DOHH2 (cell line): ENCODE results near the gene PAM.

Experiments used
- H3F3A ChIP-seq: fragments of 200-600 bp; sonication (generic), shearing (Covaris generic); 2 replicates; pipeline ENCODE4 v1.6.0; 2016; ENCODE audit warnings: antibody characterized with exemption, mild to moderate bottlenecking; ENCODE audit not compliant: control insufficient read depth, insufficient read depth
- H3K27ac ChIP-seq: fragments of 200-600 bp; sonication (generic); 2 replicates; pipeline ENCODE4 v1.5.1; 2014; ENCODE audit warnings: low read depth, mild to moderate bottlenecking, low read length, moderate library complexity
- H3K27me3 ChIP-seq: fragments of 200-600 bp; sonication (generic); 2 replicates; pipeline ENCODE4 v1.6.1; 2014; ENCODE audit warnings: mild to moderate bottlenecking, low read length, mixed read lengths; ENCODE audit not compliant: control insufficient read depth
- H3K36me3 ChIP-seq: fragments of 200-600 bp; sonication (generic); 2 replicates; pipeline ENCODE4 v1.6.1; 2014; ENCODE audit warnings: mild to moderate bottlenecking, low read length, moderate library complexity, mixed read lengths; ENCODE audit not compliant: control insufficient read depth
- H3K4me1 ChIP-seq: fragments of 200-600 bp; sonication (generic); 2 replicates; pipeline ENCODE4 v1.6.1; 2014; ENCODE audit warnings: mild to moderate bottlenecking, low read length, mixed read lengths; ENCODE audit not compliant: control insufficient read depth
- H3K4me2 ChIP-seq: fragments of 200-600 bp; sonication (generic); 2 replicates; pipeline ENCODE4 v1.6.0; 2014; ENCODE audit warnings: mild to moderate bottlenecking, low read length, moderate library complexity
- H3K4me3 ChIP-seq: fragments of 200-600 bp; sonication (generic); 2 replicates; pipeline ENCODE4 v1.5.1; 2014; ENCODE audit warnings: mild to moderate bottlenecking, low read length, mixed read lengths
- H3K79me2 ChIP-seq: fragments of 200-600 bp; sonication (generic); 2 replicates; pipeline ENCODE4 v1.6.1; 2014; ENCODE audit warnings: mild to moderate bottlenecking, low read length, mixed read lengths; ENCODE audit not compliant: control insufficient read depth
- H3K9me2 ChIP-seq: fragments of 200-600 bp; sonication (generic); replicated peaks from 2 replicates; pipeline ENCODE4 v1.6.1; 2014; ENCODE audit warnings: mild to moderate bottlenecking, low read length, mixed read lengths; ENCODE audit not compliant: control insufficient read depth
- H3K9me3 ChIP-seq: fragments of 200-600 bp; sonication (generic); 2 replicates; pipeline ENCODE4 v1.6.1; 2014; ENCODE audit warnings: antibody characterized with exemption, low read length, mixed read lengths; ENCODE audit not compliant: control insufficient read depth, insufficient read depth
- H4K20me1 ChIP-seq: fragments of 200-600 bp; sonication (generic); 2 replicates; pipeline ENCODE4 v1.6.0; 2014; ENCODE audit warnings: low read depth, mild to moderate bottlenecking, antibody characterized with exemption, low read length, moderate library complexity; ENCODE audit not compliant: control insufficient read depth, insufficient read depth
- EZH2phosphoT487 ChIP-seq: fragments of 200-600 bp; sonication (generic); IDR thresholded peaks from 2 replicates; pipeline ENCODE4 v1.6.1; 2017; ENCODE audit warnings: borderline replicate concordance, mild to moderate bottlenecking, antibody characterized with exemption, low read length, moderate library complexity, mixed read lengths
- TF ChIP-seq, protein P1 (sequence below): fragments of 200-600 bp; sonication (generic); IDR thresholded peaks from one replicate; pipeline ENCODE4 v1.5.1; 2014; ENCODE audit warnings: antibody characterized with exemption, mild to moderate bottlenecking, low read depth, low read length; ENCODE audit not compliant: poor library complexity, severe bottlenecking

The PAM gene

GRCh38 chr5:102981957-102982635 lies 227.0 kb downstream of the PAM start:
- Histone ChIP-seq H3K4me2 (no peak overlapping the region), H3K4me3 (no peak overlapping the region), H3K27me3 (no peaks in the 10 kb centered on the region), H3K27ac (no peak overlapping the region), H3F3A (no peaks in the 10 kb centered on the region), H3K4me1 (no peaks in the 10 kb centered on the region), H3K36me3 (no peaks in the 10 kb centered on the region), H4K20me1 (no peaks in the 10 kb centered on the region), H3K9me3 (no peaks in the 10 kb centered on the region), H3K79me2 (no peaks in the 10 kb centered on the region), H3K9me2 (no peaks in the 10 kb centered on the region)
- TF ChIP-seq EZH2phosphoT487, result no peak
- TF ChIP-seq, protein P1, sequence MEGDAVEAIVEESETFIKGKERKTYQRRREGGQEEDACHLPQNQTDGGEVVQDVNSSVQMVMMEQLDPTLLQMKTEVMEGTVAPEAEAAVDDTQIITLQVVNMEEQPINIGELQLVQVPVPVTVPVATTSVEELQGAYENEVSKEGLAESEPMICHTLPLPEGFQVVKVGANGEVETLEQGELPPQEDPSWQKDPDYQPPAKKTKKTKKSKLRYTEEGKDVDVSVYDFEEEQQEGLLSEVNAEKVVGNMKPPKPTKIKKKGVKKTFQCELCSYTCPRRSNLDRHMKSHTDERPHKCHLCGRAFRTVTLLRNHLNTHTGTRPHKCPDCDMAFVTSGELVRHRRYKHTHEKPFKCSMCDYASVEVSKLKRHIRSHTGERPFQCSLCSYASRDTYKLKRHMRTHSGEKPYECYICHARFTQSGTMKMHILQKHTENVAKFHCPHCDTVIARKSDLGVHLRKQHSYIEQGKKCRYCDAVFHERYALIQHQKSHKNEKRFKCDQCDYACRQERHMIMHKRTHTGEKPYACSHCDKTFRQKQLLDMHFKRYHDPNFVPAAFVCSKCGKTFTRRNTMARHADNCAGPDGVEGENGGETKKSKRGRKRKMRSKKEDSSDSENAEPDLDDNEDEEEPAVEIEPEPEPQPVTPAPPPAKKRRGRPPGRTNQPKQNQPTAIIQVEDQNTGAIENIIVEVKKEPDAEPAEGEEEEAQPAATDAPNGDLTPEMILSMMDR, result no peak

GRCh38 chr5:102986074-102986473 lies 231.0 kb downstream of the PAM start:
- Histone ChIP-seq H3K9me2 (no peaks in the 10 kb centered on the region), H3K4me1 (no peaks in the 10 kb centered on the region), H4K20me1 (no peaks in the 10 kb centered on the region), H3K36me3 (no peaks in the 10 kb centered on the region), H3K27me3 (peaks cover 3% of the 10 kb centered on the region; the same call in 1 of the 2 replicates), H3K79me2 (no peaks in the 10 kb centered on the region), H3K4me3 (no peak overlapping the region), H3K4me2 (no peak overlapping the region), H3K27ac (no peak overlapping the region), H3F3A (no peaks in the 10 kb centered on the region), H3K9me3 (no peaks in the 10 kb centered on the region)
- no peak for TF ChIP-seq EZH2phosphoT487
- TF ChIP-seq, protein P1, result no peak

- Histone ChIP-seq H3K4me2 (no peak overlapping the region), H3K36me3 (no peaks in the 10 kb centered on the region), H3K4me3 (no peak overlapping the region), H3K79me2 (no peaks in the 10 kb centered on the region), H3K4me1 (no peaks in the 10 kb centered on the region), H3K27ac (no peak overlapping the region), H4K20me1 (no peaks in the 10 kb centered on the region), H3K9me3 (no peaks in the 10 kb centered on the region), H3F3A (no peaks in the 10 kb centered on the region), H3K9me2 (no peaks in the 10 kb centered on the region), H3K27me3 (peaks cover 3% of the 10 kb centered on the region; the same call in 1 of the 2 replicates)
- TF ChIP-seq EZH2phosphoT487, result no peak
- TF ChIP-seq, protein P1, result no peak
These were observed 233.4 kb downstream of the PAM start for GRCh38 chr5:102988459-102988858.
